Breast epithelium (tissue), 3 donors: ENCODE data around the gene COG8.

ENCODE experiments used
- POLR2A ChIP-seq: fragments of 450-650 bp; IDR thresholded peaks from one replicate; pipeline ENCODE4 v1.6.1; 2016; ENCODE audit warnings: antibody characterized with exemption, mild to moderate bottlenecking, moderate library complexity
- TF ChIP-seq, protein P1 (sequence below), 3 donors: fragments of 450-650 bp; IDR thresholded peaks; one replicate each; pipeline ENCODE4 v1.5.1; 2016 to 2017; ENCODE audit warnings: antibody characterized with exemption in 3 of 3, mild to moderate bottlenecking in 3 of 3, moderate library complexity in 3 of 3

DNA sequence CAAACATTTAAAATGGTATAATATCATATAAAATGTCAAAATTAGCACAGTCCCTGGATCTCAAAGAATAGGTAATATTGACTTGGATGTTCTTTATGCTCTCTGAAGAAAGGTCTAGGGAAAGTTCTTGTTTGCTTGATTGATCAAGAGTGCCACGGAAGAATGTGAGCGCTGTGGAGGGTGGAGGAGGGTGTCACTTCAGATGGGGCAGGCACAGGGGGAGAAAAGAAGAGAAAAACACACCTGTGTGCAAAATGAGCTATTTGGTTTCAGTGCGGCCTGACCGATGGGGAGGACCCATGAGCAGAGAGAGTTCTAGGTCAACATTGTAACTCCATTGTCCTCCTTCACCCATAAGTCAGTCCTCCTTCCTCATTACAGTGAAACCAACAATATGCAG is 37.1 kb downstream of the COG8 start:
- no peak for TF ChIP-seq POLR2A
- TF ChIP-seq, protein P1, sequence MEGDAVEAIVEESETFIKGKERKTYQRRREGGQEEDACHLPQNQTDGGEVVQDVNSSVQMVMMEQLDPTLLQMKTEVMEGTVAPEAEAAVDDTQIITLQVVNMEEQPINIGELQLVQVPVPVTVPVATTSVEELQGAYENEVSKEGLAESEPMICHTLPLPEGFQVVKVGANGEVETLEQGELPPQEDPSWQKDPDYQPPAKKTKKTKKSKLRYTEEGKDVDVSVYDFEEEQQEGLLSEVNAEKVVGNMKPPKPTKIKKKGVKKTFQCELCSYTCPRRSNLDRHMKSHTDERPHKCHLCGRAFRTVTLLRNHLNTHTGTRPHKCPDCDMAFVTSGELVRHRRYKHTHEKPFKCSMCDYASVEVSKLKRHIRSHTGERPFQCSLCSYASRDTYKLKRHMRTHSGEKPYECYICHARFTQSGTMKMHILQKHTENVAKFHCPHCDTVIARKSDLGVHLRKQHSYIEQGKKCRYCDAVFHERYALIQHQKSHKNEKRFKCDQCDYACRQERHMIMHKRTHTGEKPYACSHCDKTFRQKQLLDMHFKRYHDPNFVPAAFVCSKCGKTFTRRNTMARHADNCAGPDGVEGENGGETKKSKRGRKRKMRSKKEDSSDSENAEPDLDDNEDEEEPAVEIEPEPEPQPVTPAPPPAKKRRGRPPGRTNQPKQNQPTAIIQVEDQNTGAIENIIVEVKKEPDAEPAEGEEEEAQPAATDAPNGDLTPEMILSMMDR (IDR thresholded peaks at IDR 0.05) = no peak
